ENCODE results near the gene SNX33. TPM values are rescaled to one million over a fixed set of nuclear protein-coding genes. Genes with fewer than 3 reads are reported as not detected.

Gene SNX33
- total RNA-seq, 1 donor from 2014 or later, result 28.9 TPM

DNA sequence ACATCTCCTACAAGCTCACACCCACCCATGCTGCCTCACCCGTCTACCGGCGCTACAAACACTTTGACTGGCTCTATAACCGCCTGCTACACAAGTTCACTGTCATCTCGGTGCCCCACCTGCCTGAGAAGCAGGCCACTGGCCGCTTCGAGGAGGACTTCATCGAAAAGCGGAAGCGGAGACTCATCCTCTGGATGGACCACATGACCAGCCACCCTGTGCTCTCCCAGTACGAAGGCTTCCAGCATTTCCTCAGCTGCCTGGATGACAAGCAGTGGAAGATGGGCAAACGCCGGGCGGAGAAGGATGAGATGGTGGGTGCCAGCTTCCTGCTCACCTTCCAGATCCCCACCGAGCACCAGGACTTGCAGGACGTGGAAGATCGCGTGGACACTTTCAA, 2.1 kb downstream of the SNX33 start:
- Histone ChIP-seq H3K9me3 (no peaks in the 10 kb centered on the region), H3K4me1 (peaks cover 76% of the 10 kb centered on the region), H3K27ac (no peak overlapping the region), H3K27me3 (ENCODE audit: low read depth) (no peaks in the 10 kb centered on the region), H3K36me3 (peaks cover 25% of the 10 kb centered on the region), H3K4me3 (peak overlapping the region; percentile 82)
- DNase-seq (no peak), ATAC-seq (no peak)
- intact Hi-C loops (cut with DNase I), result no loop called here
- TF ChIP-seq, protein P1, sequence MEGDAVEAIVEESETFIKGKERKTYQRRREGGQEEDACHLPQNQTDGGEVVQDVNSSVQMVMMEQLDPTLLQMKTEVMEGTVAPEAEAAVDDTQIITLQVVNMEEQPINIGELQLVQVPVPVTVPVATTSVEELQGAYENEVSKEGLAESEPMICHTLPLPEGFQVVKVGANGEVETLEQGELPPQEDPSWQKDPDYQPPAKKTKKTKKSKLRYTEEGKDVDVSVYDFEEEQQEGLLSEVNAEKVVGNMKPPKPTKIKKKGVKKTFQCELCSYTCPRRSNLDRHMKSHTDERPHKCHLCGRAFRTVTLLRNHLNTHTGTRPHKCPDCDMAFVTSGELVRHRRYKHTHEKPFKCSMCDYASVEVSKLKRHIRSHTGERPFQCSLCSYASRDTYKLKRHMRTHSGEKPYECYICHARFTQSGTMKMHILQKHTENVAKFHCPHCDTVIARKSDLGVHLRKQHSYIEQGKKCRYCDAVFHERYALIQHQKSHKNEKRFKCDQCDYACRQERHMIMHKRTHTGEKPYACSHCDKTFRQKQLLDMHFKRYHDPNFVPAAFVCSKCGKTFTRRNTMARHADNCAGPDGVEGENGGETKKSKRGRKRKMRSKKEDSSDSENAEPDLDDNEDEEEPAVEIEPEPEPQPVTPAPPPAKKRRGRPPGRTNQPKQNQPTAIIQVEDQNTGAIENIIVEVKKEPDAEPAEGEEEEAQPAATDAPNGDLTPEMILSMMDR (IDR thresholded peaks at IDR 0.05), result no peak

DNA sequence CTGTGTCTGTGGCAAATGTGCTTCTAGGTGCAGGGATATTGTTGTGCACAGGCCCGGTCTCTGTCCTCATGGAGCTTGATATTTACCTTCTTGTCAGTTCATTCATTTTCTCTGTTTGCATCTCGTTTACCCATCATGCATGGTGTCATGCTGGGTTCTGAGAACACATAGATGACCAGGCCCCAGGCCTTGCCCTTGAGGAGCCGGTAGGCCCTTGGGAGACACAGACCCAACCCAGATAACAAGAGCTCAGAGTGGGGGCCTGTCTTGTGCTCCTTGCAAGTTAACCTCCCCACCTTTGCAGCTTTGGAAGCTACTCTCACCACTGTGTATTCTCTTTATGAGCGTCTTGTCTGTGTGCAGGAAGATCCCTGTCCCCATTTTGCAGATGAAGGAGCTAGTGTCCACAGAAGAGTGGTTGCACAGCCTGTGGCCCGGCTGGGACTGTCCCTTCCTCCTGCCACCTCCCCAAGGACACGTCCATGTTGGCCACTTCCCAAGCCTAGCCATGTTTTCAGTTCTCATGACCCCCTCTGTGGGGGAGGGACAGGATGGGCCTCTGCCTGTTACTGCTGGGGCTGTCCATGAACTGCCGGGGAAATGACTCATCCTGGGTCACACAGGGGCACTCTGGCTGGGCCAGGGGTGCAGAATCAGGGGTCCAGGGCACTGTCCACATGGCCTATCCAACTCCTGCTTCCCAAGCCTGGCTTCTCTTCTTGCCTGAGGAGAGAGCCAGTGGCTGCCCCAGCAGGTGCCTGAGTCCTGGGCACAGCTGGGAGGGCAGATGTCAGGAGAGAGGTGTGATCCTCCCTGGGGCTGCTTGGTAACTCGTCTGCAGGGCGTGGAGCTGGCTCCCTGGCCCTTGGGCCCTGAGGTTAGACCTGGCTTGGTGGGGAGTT, 3.4 kb downstream of the SNX33 start:
- TF ChIP-seq, protein P1 (IDR thresholded peaks at IDR 0.05), result no peak
- DNase-seq (no peak), ATAC-seq (no peak)
- Histone ChIP-seq H3K27ac (peak overlapping the region; percentile 71), H3K27me3 (ENCODE audit: low read depth) (no peaks in the 10 kb centered on the region), H3K4me3 (peak overlapping the region; percentile 82), H3K36me3 (peaks cover 38% of the 10 kb centered on the region), H3K9me3 (no peaks in the 10 kb centered on the region), H3K4me1 (peaks cover 84% of the 10 kb centered on the region)
- intact Hi-C loops (cut with DNase I), result no loop called here

DNA sequence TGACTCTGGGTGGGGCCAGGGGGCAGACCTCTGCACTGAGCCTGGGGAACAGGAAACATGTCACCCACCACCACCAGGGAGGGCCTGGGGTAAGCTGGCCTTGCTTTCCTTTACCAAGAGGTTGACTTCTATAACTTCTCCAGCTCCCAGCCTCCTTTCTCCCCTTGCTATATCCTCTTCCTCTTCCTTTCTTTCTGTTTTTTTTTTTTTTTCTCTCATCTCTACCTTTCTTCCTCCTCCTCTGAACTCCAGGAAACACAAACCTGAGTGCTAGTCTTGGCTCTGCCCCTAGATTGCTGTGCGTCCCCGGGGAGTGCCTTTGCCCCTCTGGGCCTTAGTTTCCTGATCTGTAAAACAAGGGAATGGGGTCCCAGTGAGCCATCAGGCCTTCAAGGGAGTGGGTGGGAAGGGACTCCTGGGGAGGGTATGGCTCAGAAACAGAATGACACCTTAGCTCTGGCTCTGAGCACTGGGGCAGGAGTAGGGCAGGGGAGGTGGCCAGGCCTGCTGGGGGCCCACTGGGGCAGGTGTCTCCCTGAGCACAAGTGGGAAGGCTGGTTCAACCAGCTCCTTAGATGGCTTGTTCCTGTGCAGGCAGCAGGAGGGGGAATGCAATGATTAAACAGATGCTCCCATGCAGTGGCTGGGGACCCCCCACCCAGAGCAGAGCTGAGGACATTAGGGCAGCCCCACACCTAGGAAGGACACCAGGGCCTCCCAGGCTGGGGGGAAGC, 4.3 kb downstream of the SNX33 start:
- no peak for ATAC-seq

DNA sequence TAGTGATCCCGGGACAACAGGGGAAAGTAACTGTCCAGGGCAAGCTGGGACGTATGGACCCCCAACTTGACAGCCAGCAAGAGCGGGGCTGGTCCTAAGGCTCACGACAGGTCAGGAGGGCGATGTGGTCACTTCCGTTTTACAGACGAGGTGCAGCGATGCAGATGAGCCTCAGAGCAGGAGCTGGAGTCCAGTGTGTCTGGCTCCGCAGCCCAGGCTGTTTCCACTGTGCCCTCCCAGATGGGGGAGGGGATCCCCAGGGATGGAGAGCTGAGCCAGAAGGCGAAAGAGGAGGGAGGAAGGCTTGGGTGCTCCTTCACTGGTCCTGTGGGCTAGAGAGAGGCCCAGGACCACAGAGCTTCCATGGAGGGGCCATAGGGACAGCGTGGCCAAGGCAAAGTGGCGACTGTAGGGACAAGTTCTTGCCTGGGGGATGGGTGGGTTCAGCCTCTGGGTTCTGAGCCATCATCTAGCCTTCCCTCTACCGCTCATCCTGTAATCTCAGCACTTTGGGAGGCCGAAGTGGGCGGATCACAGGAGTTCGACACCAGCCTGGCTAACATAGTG, 5.7 kb downstream of the SNX33 start:
- Histone ChIP-seq H3K36me3 (peaks cover 55% of the 10 kb centered on the region), H3K9me3 (no peaks in the 10 kb centered on the region), H3K27ac (no peak overlapping the region), H3K27me3 (ENCODE audit: low read depth) (no peaks in the 10 kb centered on the region), H3K4me3 (peak overlapping the region; percentile 82), H3K4me1 (peaks cover 77% of the 10 kb centered on the region)
- DNase-seq (no peak), ATAC-seq (no peak)
- TF ChIP-seq, protein P1 (IDR thresholded peaks at IDR 0.05), result no peak
- intact Hi-C loops (cut with DNase I), result no loop called here

More for the DNA sequence above, 4.3 kb downstream of the SNX33 start:
- Histone ChIP-seq H3K27ac (peak overlapping the region; percentile 71), H3K9me3 (no peaks in the 10 kb centered on the region), H3K36me3 (peaks cover 42% of the 10 kb centered on the region), H3K4me3 (peak overlapping the region; percentile 82), H3K27me3 (ENCODE audit: low read depth) (no peaks in the 10 kb centered on the region), H3K4me1 (peaks cover 76% of the 10 kb centered on the region)
- intact Hi-C loops (cut with DNase I), result no loop called here
- TF ChIP-seq, protein P1 (IDR thresholded peaks at IDR 0.05), result no peak
- no peak for DNase-seq

DNA sequence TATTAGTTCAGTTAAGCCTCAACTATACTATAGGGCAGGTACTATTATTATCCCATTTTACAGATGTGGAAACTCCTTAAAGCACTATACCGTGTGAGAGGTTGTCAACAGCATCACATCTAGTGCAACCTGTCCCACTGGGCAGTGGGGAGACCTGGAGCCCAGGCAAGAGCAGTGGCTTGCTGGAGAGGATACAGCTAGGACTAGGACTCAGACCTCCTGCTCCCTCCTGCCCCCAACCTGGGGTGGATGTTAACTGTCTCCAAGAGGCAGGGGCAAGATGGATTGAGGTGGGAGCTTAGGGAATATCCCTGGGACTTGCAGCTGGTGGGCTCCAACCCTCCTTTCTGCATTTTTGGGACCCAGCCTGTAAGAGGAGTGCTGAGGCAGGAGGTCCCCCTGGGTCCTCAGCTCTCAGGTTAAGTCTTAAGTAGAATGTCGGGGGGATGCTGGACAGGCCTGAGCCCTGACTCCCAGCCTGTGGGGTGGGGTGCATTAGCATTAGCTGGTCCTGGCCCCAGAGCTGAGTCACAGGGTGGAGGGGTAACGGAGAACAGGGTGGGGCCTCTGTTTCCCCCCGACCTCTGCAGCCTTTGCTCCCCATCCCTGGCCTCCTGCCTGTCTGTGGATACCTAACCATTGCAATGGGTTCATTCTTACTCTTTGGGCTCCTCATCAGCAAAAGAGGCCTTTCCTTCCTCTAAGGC, 6.6 kb downstream of the SNX33 start:
- Histone ChIP-seq H3K4me3 (no peak overlapping the region), H3K27ac (peak overlapping the region; percentile 31), H3K36me3 (peaks cover 61% of the 10 kb centered on the region), H3K27me3 (ENCODE audit: low read depth) (no peaks in the 10 kb centered on the region), H3K9me3 (no peaks in the 10 kb centered on the region), H3K4me1 (peaks cover 77% of the 10 kb centered on the region)
- no peak for DNase-seq
- no peak for ATAC-seq
- TF ChIP-seq, protein P1 (IDR thresholded peaks at IDR 0.05), result no peak
- intact Hi-C loops (cut with DNase I), result no loop called here
